ENCODE results near the gene C8B. TPM values are rescaled to one million over a fixed set of nuclear protein-coding genes. Genes with fewer than 3 reads are reported as not detected.

The C8B gene
- total RNA-seq, 6 experiments from 2014 or later = not detected

GRCh38 chr1:56958526-56958925, 7.3 kb downstream of the C8B start:
- no peak overlapping the region for H3K4me3 Mint-ChIP-seq
- peaks cover 20% of the 10 kb centered on the region for H3K4me1 Mint-ChIP-seq (ENCODE audit: low read depth)
- no peak for TF ChIP-seq CTCF (IDR thresholded peaks at IDR 0.05)
- no peaks in the 10 kb centered on the region for H3K9me3 Mint-ChIP-seq
- H3K36me3 Mint-ChIP-seq (ENCODE audit: low read depth) = no peaks in the 10 kb centered on the region
- DNase-seq = peak; percentile 74
- no peak overlapping the region for H3K27ac Mint-ChIP-seq
- H3K27me3 Mint-ChIP-seq (ENCODE audit: insufficient read depth) = no peaks in the 10 kb centered on the region

GRCh38 chr1:56957931-56958330, 7.9 kb downstream of the C8B start:
- no peaks in the 10 kb centered on the region for H3K27me3 Mint-ChIP-seq (ENCODE audit: insufficient read depth)
- H3K4me1 Mint-ChIP-seq (ENCODE audit: low read depth) = peaks cover 20% of the 10 kb centered on the region
- H3K9me3 Mint-ChIP-seq = no peaks in the 10 kb centered on the region
- DNase-seq = no peak
- no peak overlapping the region for H3K27ac Mint-ChIP-seq
- H3K36me3 Mint-ChIP-seq (ENCODE audit: low read depth) = no peaks in the 10 kb centered on the region
- peak overlapping the region; percentile 2; the same call in 1 of the 2 replicates for H3K4me3 Mint-ChIP-seq
- no peak for TF ChIP-seq CTCF (IDR thresholded peaks at IDR 0.05)

GRCh38 chr1:56954664-56955063, 11.2 kb downstream of the C8B start:
- no peak for TF ChIP-seq CTCF (IDR thresholded peaks at IDR 0.05)
- Mint-ChIP-seq H3K27me3 (ENCODE audit: insufficient read depth) (no peaks in the 10 kb centered on the region), H3K36me3 (ENCODE audit: low read depth) (no peaks in the 10 kb centered on the region), H3K9me3 (no peaks in the 10 kb centered on the region), H3K4me3 (no peak overlapping the region), H3K27ac (no peak overlapping the region), H3K4me1 (ENCODE audit: low read depth) (peaks cover 20% of the 10 kb centered on the region)
- no peak for DNase-seq

- Mint-ChIP-seq H3K27ac (no peak overlapping the region), H3K27me3 (ENCODE audit: insufficient read depth) (no peaks in the 10 kb centered on the region)
Observed at GRCh38 chr1:56953386-56953785, 12.4 kb downstream of the C8B start.

GRCh38 chr1:56952501-56952900, 13.3 kb downstream of the C8B start:
- no peaks in the 10 kb centered on the region for H3K36me3 Mint-ChIP-seq (ENCODE audit: low read depth)
- no peaks in the 10 kb centered on the region for H3K9me3 Mint-ChIP-seq
- H3K27ac Mint-ChIP-seq = no peak overlapping the region
- no peak overlapping the region for H3K4me3 Mint-ChIP-seq
- TF ChIP-seq CTCF (IDR thresholded peaks at IDR 0.05) = no peak
- H3K27me3 Mint-ChIP-seq (ENCODE audit: insufficient read depth) = no peaks in the 10 kb centered on the region
- no peak for DNase-seq
- peaks cover 2% of the 10 kb centered on the region for H3K4me1 Mint-ChIP-seq (ENCODE audit: low read depth)

More at GRCh38 chr1:56953386-56953785, 12.4 kb downstream of the C8B start:
- no peak for TF ChIP-seq CTCF (IDR thresholded peaks at IDR 0.05)
- no peak for DNase-seq
- Mint-ChIP-seq H3K9me3 (no peaks in the 10 kb centered on the region), H3K4me3 (no peak overlapping the region), H3K4me1 (ENCODE audit: low read depth) (peaks cover 11% of the 10 kb centered on the region), H3K36me3 (ENCODE audit: low read depth) (no peaks in the 10 kb centered on the region)
